Breast epithelium (tissue), 3 donors: Measurements from ENCODE around the gene UBL7.

Experiments used
- CTCF ChIP-seq, 3 donors: fragments of 450-650 bp; IDR thresholded peaks; one replicate each; pipeline ENCODE4 v1.5.1; 2016 to 2017; ENCODE audit warnings: antibody characterized with exemption in 3 of 3, mild to moderate bottlenecking in 3 of 3, moderate library complexity in 3 of 3
- POLR2A ChIP-seq: fragments of 450-650 bp; IDR thresholded peaks from one replicate; pipeline ENCODE4 v1.6.1; 2016; ENCODE audit warnings: antibody characterized with exemption, mild to moderate bottlenecking, moderate library complexity

GRCh38 chr15:74420193-74420905 is 40.6 kb downstream of the UBL7 start:
- no peak for TF ChIP-seq CTCF (IDR thresholded peaks at IDR 0.05)
- TF ChIP-seq POLR2A = no peak
